ENCODE measurements around the gene RGL2. TPM values are rescaled to one million over a fixed set of nuclear protein-coding genes. Genes with fewer than 3 reads are reported as not detected.
"Not testable (repeated sequence)": the region's sequence is repeated elsewhere in the genome, so short reads cannot be mapped to it uniquely, and the experiment has no call there.

RGL2 gene
- total RNA-seq, 4 donors from 2014 or later, result 66.8 to 78.5 (median 71.3) TPM

DNA sequence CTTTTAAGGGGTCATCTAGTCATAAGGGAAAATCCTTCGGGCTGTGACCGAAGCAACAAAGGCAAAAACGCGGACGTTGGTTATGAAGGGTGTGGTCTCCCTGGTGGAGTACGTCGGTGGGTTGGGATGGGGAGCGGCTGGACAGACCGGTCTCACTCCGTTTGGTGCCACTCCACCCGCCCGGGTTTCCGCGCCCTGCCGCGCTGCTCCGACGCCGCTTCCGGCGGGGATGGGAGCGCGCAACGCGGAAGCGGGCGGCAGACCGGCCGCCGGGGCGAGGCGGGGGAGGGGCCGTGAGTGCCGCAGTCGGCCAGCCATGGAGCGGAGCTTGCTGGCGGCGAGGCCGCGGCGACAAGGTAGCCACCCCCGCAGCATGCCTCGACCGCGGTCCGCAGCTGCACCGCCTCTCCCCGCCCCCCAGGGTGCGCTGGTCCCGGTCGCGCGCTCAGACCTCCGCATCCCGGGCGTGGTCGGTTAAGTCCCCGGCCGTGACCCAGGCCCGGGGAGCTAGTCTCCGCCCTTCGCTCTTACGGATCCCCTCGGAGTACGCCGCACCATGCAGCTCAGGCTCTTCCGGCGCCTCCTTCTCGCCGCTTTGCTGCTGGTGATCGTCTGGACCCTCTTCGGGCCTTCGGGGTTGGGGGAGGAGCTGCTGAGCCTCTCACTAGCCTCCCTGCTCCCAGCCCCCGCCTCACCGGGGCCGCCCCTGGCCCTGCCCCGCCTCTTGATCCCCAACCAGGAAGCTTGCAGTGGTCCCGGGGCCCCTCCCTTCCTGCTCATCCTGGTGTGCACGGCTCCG lies 21.7 kb downstream of the RGL2 start, which contains the start of gene B3GALT4:
TSS of gene B3GALT4 (plus strand) at position 260 of the 799 bp plus-strand sequence. CDS start at position 557, 297 bp downstream.
- peaks cover 28 to 45% of the 10 kb centered on the region in 2 donors for H3K4me1 ChIP-seq
- peak within 1 kb of the TSS; percentile 75 to 90 (median 87) for H3K27ac ChIP-seq
- intact Hi-C loops (cut with DNase I), result no loop called here
- WGBS, 2 donors, result 1 to 3% methylated on average over 16 to 53 of the region's 80 CpGs
- DNase-seq, result peak; percentile 73 to 75
- H3K4me3 ChIP-seq (replicated peaks in 1 of 3), result peak within 1 kb of the TSS; percentile 57 to 90 (median 80)
- TF ChIP-seq POLR2A (IDR thresholded peaks at IDR 0.05), result peak in 1 of 2 donors; percentile 59
- TF ChIP-seq, protein P1, sequence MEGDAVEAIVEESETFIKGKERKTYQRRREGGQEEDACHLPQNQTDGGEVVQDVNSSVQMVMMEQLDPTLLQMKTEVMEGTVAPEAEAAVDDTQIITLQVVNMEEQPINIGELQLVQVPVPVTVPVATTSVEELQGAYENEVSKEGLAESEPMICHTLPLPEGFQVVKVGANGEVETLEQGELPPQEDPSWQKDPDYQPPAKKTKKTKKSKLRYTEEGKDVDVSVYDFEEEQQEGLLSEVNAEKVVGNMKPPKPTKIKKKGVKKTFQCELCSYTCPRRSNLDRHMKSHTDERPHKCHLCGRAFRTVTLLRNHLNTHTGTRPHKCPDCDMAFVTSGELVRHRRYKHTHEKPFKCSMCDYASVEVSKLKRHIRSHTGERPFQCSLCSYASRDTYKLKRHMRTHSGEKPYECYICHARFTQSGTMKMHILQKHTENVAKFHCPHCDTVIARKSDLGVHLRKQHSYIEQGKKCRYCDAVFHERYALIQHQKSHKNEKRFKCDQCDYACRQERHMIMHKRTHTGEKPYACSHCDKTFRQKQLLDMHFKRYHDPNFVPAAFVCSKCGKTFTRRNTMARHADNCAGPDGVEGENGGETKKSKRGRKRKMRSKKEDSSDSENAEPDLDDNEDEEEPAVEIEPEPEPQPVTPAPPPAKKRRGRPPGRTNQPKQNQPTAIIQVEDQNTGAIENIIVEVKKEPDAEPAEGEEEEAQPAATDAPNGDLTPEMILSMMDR (IDR thresholded peaks at IDR 0.05), result peak; percentile 17 to 50 (median 34)
- no peaks in the 10 kb centered on the region for H3K27me3 ChIP-seq
- H3K9me3 ChIP-seq, result no peaks in the 10 kb centered on the region
- H3K36me3 ChIP-seq, result peaks cover 21 to 29% of the 10 kb centered on the region in 2 donors

DNA sequence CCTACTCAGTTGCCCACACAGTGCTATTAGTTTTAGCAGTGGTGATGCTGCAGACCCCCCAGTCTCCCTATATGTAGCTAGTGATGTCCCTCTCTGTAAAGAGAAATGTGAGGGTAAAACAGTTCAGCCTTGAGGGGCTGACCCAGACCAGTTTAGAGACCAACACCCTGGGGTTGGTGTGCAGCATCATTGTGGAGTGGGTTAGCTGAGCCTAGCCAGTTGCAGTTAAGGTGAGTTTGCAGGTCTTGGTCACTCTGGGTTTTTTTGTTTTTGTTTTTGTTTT lies 22.2 kb downstream of the RGL2 start:
- peak overlapping the region; percentile 57 to 90 (median 80) for H3K4me3 ChIP-seq (replicated peaks in 1 of 3)
- TF ChIP-seq, protein P1 (IDR thresholded peaks at IDR 0.05), result no peak
- no peak for TF ChIP-seq POLR2A (IDR thresholded peaks at IDR 0.05)
- no peak for DNase-seq
- no peaks in the 10 kb centered on the region for H3K9me3 ChIP-seq
- H3K27ac ChIP-seq, result peak overlapping the region; percentile 75 to 90 (median 87)
- intact Hi-C loops (cut with DNase I), result no loop called here
- H3K27me3 ChIP-seq, result no peaks in the 10 kb centered on the region
- peaks cover 21 to 29% of the 10 kb centered on the region in 2 donors for H3K36me3 ChIP-seq
- peaks cover 28 to 45% of the 10 kb centered on the region in 2 donors for H3K4me1 ChIP-seq

DNA sequence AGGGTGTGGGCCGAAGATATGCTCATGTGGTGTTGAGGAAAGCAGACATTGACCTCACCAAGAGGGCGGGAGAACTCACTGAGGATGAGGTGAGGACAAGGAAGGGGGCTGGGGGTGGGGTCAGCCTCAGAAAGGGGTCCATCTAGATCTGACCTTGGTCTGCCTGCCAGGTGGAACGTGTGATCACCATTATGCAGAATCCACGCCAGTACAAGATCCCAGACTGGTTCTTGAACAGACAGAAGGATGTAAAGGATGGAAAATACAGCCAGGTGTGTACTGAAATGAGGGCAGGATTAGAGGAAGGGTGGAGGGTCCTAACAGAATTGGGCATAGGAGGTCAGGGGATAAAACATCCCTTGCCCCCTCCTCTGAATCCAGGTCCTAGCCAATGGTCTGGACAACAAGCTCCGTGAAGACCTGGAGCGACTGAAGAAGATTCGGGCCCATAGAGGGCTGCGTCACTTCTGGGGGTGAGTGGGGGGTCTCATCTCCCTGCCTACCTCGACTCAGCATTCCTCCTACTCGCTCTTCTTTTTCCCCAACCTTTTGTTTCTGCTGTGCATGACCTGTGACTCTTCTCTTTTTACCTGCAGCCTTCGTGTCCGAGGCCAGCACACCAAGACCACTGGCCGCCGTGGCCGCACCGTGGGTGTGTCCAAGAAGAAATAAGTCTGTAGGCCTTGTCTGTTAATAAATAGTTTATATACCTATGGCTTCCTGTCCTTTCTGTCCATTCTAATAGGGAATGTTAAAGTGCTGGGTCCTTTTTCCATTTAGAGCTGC lies 22.8 kb downstream of the RGL2 start:
- peaks cover 21 to 29% of the 10 kb centered on the region in 2 donors for H3K36me3 ChIP-seq
- peak overlapping the region in 2 of 3 donors; percentile 75 to 90 for H3K27ac ChIP-seq
- H3K27me3 ChIP-seq; intact Hi-C loops (cut with DNase I); H3K9me3 ChIP-seq; DNase-seq; H3K4me3 ChIP-seq (replicated peaks in 1 of 3): not testable (repeated sequence)
- peaks cover 28 to 47% of the 10 kb centered on the region in 2 donors for H3K4me1 ChIP-seq
- WGBS, 2 donors, result 81 to 86% methylated on average over 16 of the region's 16 CpGs

DNA sequence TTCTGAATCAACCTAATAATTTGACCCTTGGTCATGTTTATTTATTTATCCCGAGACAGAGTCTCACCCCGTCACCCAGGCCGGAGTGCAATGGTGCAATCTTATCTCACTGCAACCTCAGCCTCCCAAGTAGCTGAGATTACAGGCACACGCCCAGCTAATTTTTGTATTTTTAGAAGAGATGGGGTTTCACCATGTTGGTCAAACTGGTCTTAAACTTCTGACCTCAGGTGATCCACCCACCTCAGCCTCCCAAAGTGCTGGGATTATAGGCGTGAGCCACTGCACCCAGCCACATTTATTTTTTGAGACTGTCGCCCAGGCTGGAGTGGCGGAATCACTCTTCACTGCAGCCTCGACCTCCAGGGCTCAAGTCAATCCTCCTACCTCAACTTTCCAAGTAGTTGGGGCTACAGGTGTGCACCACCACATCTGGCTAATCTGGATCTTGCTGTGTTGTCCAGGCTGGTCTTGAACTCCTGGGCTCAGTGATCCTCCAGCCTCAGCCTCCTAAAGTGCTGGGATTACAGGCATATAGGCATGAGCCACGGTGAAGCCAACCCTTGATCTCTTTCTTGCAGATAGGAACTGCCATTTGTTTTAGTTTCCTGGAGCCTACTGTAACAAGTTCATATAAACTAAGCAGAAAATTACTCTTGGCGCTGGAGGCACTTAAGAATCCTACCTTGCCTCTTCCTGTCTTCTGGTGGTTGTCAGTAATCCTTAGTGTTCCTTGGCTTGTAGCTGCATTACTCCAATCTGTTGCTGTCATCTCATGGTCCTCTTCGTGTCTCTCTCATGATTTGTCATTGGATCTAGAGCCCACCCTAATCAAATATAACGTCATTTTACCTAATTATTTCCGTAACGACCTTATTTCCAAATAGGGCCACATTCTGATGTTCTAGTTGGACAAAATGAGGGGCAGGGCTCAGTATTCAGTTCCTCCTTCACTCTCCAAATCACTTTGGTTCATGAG lies 24.5 kb downstream of the RGL2 start:
- peaks cover 28 to 56% of the 10 kb centered on the region in 2 donors for H3K4me1 ChIP-seq
- WGBS, 2 donors, result 77 to 85% methylated on average over 14 of the region's 14 CpGs
- H3K27ac ChIP-seq, result no peak overlapping the region
- no peaks in the 10 kb centered on the region for H3K27me3 ChIP-seq
- peaks cover 21 to 27% of the 10 kb centered on the region in 2 donors for H3K36me3 ChIP-seq
- TF ChIP-seq, protein P1 (IDR thresholded peaks at IDR 0.05), result no peak
- TF ChIP-seq POLR2A (IDR thresholded peaks at IDR 0.05), result no peak
- H3K9me3 ChIP-seq, result no peaks in the 10 kb centered on the region
- intact Hi-C loops (cut with DNase I), result no loop called here
- no peak for DNase-seq
- no peak overlapping the region for H3K4me3 ChIP-seq (replicated peaks in 1 of 3)

Measured in thyroid gland (tissue), 4 donors.